ENCODE data around the gene KLHL29.

The KLHL29 gene

DNA sequence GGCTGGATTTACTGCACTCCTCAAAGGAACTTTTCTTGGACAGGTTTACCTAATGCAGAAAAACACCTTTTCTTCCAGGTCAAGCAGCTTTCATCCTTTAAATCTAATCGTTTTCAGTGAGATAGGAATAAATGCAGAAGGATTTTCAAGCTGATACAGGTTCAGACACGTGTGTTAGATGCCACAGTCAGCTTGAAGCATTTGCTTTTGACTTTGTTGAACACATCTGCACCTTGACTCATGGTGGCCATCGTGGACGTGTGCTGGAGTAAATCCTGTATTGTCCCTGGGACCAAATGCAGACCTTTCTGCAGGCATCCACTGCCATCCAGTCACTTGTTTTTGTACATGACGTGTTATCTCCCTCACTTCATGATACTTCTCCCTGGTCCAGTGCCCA is 61.9 kb downstream of the KLHL29 start:
- in situ Hi-C loops (cut with HindIII; ENCODE audit: low sequenced_read_pairs): no loop called here

- in situ Hi-C loops (cut with HindIII; ENCODE audit: low sequenced_read_pairs): no loop called here
These were observed 62.4 kb downstream of the KLHL29 start for GRCh38 chr2:23447405-23447804.

- in situ Hi-C loops (cut with HindIII; ENCODE audit: low sequenced_read_pairs): no loop called here
These were observed 63.9 kb downstream of the KLHL29 start for GRCh38 chr2:23448906-23449305.

GRCh38 chr2:23449413-23449812 is 64.4 kb downstream of the KLHL29 start:
- in situ Hi-C loops (cut with HindIII; ENCODE audit: low sequenced_read_pairs): no loop called here

DNA sequence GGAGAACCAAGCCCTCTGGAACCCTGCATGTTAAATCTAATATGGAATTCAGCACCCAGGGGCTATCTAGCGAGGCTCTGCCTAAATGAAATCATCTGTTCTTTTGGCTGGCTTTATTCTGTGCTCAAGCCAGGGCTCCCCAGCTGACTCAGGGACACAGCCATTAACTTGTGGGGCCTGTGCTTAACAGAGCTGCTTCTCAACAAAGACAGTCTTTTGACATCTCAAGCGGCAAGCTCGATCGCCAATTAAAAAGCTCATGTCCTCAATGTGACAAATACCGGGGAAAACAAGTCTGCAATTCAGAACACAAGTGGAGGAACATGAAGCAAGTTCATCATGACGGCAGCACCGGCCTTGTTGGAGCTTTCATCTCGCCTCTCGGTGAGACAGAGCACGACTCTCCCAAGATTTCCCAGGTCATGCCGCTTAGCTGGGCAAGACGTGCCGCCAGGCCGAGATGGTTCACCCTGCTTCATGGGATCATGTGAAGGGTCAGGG is 64.9 kb downstream of the KLHL29 start:
- in situ Hi-C loops (cut with HindIII; ENCODE audit: low sequenced_read_pairs): no loop called here

DNA sequence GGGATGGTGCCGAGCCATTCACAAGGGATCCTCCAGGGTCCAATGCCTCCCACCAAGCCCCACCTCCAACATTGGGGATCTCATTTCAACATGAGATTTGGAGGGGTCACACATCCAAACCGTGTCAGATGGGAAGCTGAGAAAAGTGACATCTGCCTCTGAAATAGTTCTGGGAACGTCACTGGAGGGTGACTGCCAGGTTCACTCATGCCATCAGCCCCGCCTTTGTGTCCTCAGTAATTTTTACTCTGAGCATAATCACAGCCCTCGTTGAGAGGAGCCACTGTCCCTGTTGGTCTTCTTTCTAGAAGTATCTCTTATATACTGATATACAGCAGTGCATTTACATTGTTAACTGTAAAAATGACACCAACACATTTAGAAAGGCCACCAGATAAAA is 67.4 kb downstream of the KLHL29 start:
- in situ Hi-C loops (cut with HindIII; ENCODE audit: low sequenced_read_pairs): no loop called here

GRCh38 chr2:23452853-23453420 is 68.0 kb downstream of the KLHL29 start:
- in situ Hi-C loops (cut with HindIII; ENCODE audit: low sequenced_read_pairs): no loop called here

DNA sequence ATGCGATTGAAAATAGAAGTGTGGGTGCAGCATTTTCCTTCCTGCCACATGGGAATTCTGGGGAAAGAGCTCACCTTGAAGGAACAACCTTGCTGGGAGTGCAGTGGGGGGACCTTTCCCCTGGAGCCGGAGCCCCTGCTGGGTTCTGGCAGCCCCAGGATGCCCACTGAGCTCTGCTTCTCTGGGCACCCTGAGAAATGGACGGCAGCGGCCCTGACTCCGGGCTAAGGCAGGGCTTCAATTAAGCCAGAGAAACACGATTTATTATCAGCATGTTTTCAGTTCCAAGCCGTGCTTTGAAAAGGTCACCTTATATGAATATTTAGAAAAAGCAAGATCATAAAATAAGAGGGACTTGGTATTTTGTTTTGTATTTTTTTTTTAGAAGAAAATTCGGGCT is 68.5 kb downstream of the KLHL29 start:
- in situ Hi-C loops (cut with HindIII; ENCODE audit: low sequenced_read_pairs): no loop called here

GRCh38 chr2:23453836-23454460 is 69.0 kb downstream of the KLHL29 start:
- in situ Hi-C loops (cut with HindIII; ENCODE audit: low sequenced_read_pairs): no loop called here

- in situ Hi-C loops (cut with HindIII; ENCODE audit: low sequenced_read_pairs): no loop called here
These were observed 69.6 kb downstream of the KLHL29 start for GRCh38 chr2:23454501-23455120.

- in situ Hi-C loops (cut with HindIII; ENCODE audit: low sequenced_read_pairs): no loop called here
These were observed 71.4 kb downstream of the KLHL29 start for GRCh38 chr2:23456396-23456795.

GRCh38 chr2:23456881-23457760 is 72.1 kb downstream of the KLHL29 start:
- in situ Hi-C loops (cut with HindIII; ENCODE audit: low sequenced_read_pairs): no loop called here

DNA sequence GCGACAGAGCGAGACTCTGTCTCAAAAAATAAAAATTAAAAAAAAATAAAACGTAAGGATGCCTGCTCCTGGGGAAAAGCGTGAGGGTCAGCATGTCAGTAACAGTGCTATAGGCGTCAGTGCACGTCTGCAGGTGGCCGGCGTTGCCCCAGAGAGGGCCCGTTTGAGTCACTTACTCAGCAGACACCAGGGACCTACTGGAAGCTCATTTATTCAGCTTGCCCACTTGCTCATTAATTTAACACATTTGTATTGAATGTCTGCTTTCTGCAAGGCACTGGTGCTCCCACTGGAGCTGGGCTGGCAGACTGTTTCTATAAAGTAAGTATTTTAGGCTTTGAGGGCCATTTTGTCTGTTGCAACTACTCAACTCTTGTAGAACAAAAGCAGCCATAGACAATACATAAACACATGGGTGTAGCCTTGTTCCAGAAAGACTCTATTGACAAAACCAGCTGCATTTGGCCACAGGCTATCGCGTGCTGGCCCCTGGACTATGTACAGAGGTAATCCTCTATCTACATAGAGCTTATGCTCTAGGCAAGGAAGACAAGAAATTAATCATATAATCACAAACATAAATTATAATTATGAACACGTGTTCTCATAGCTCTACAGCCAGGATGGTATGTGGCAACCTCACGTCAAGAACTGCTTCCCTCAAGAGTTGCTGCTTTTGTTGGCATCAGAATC is 73.2 kb downstream of the KLHL29 start:
- in situ Hi-C loops (cut with HindIII; ENCODE audit: low sequenced_read_pairs): no loop called here

GRCh38 chr2:23459032-23459431 is 74.1 kb downstream of the KLHL29 start:
- in situ Hi-C loops (cut with HindIII; ENCODE audit: low sequenced_read_pairs): no loop called here

GRCh38 chr2:23460228-23460627 is 75.2 kb downstream of the KLHL29 start:
- in situ Hi-C loops (cut with HindIII; ENCODE audit: low sequenced_read_pairs): no loop called here

- in situ Hi-C loops (cut with HindIII; ENCODE audit: low sequenced_read_pairs): no loop called here
These were observed 76.0 kb downstream of the KLHL29 start for GRCh38 chr2:23460993-23461392.

DNA sequence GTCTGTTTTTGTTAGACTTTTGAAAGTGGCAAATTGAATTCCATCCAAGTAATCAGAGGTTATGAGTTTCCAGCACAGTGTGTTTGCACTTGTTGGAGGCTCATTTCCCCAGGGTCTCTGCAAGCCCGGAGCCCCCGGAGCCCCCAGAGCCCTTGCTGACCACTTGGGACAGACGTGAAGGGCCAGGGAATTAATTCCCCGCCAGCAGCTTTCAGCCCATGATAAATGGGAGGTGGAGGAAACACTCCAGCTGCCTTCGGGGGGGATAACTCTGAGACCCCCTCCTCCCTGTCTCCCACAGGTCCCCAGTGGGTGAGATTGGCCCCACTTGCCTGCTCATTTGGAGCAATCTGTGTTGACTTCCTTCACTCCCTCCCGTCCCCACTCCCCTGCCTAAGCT is 79.2 kb downstream of the KLHL29 start:
- in situ Hi-C loops (cut with HindIII; ENCODE audit: low sequenced_read_pairs): no loop called here

GRCh38 chr2:23464905-23465537 is 80.0 kb downstream of the KLHL29 start:
- in situ Hi-C loops (cut with HindIII; ENCODE audit: low sequenced_read_pairs): no loop called here

DNA sequence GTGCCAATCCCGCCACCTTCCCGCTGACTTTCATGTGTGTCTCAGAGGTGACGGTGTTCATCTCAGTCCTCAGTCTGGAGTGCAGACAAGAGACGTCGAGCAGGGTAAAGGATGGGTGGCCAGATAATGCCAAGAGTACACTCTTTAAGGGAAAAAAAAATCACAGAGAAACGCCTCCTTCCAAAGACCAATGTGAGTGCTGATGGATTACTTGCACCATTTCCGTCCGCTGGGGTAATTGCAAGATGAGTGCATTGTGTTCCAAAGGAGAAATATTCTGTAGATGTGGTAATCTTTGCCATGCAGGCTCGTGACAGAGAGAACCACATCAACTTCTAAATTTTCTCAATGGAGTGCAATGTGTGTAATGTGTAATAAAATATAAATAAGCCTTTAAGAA is 81.0 kb downstream of the KLHL29 start:
- in situ Hi-C loops (cut with HindIII; ENCODE audit: low sequenced_read_pairs): no loop called here

DNA sequence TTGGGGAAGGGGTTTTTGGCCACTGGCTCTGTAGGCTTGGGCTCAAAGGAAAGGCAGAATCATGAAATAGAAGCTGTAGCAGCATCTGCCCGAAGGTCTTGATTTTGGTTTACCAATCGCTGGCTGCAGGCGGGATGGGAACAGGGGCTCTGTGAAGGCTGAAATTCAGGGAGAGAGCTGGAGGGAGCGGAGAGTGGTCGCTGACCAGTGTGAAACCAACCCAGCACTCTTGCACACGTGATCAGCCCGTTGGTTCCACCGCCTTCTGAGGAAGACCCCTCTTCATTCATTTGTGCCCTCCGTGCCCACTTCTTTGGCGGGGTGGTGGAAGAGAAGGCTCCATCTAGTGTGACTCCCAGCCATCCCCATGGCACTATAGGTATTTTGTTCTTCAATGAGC is 82.6 kb downstream of the KLHL29 start:
- in situ Hi-C loops (cut with HindIII; ENCODE audit: low sequenced_read_pairs): no loop called here
